Measurements from ENCODE around the gene SLC34A1.

The SLC34A1 gene

DNA sequence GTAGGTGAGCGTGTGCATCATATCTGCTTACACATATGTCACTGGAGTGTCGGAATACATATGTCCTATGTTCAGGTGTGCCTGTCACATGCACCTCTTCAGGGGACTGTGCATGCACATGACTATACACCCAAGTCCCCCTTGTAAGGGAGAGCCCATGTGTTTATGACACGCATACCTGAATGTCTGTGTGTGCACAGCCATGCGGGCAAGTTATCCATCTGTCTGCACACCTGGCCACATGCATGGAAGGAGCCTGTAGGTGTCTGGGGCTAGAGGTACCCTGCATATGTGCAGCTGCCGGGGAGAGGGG is 27.1 kb upstream of the SLC34A1 start:
- Histone ChIP-seq H3F3A (ENCODE audit: insufficient read depth, low read length) (no peaks in the 10 kb centered on the region), H4K20me1 (ENCODE audit: insufficient read depth, low read length) (no peaks in the 10 kb centered on the region), H3K4me1 (ENCODE audit: insufficient read depth, low read length, severe bottlenecking) (peaks cover 58% of the 10 kb centered on the region), H2AFZ (ENCODE audit: low read length) (peak overlapping the region; percentile 72; the same call in 1 of the 2 replicates), H3K9me2 (ENCODE audit: low read depth, low read length) (no peaks in the 10 kb centered on the region), H3K9ac (ENCODE audit: low read length) (peak overlapping the region; percentile 55; the same call in 1 of the 2 replicates), H3K79me2 (ENCODE audit: insufficient read depth, low read length) (no peaks in the 10 kb centered on the region), H3K4me3 (ENCODE audit: low read depth, low read length, poor library complexity, severe bottlenecking) (peak overlapping the region; percentile 70), H3K4me2 (ENCODE audit: low read length) (peak overlapping the region; percentile 81), H3K9me3 (ENCODE audit: low read length) (no peaks in the 10 kb centered on the region), H3K36me3 (ENCODE audit: insufficient read depth, low read length) (no peaks in the 10 kb centered on the region), H3K27ac (ENCODE audit: low read depth, low read length, poor library complexity, severe bottlenecking) (peak overlapping the region; percentile 84), H3K27me3 (ENCODE audit: insufficient read depth, low read length) (no peaks in the 10 kb centered on the region)
- no peak for TF ChIP-seq EZH2 (IDR thresholded peaks at IDR 0.05; ENCODE audit: borderline replicate concordance, low read length)
- TF ChIP-seq, protein P1, sequence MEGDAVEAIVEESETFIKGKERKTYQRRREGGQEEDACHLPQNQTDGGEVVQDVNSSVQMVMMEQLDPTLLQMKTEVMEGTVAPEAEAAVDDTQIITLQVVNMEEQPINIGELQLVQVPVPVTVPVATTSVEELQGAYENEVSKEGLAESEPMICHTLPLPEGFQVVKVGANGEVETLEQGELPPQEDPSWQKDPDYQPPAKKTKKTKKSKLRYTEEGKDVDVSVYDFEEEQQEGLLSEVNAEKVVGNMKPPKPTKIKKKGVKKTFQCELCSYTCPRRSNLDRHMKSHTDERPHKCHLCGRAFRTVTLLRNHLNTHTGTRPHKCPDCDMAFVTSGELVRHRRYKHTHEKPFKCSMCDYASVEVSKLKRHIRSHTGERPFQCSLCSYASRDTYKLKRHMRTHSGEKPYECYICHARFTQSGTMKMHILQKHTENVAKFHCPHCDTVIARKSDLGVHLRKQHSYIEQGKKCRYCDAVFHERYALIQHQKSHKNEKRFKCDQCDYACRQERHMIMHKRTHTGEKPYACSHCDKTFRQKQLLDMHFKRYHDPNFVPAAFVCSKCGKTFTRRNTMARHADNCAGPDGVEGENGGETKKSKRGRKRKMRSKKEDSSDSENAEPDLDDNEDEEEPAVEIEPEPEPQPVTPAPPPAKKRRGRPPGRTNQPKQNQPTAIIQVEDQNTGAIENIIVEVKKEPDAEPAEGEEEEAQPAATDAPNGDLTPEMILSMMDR (IDR thresholded peaks at IDR 0.05; ENCODE audit: low read length): no peak

DNA sequence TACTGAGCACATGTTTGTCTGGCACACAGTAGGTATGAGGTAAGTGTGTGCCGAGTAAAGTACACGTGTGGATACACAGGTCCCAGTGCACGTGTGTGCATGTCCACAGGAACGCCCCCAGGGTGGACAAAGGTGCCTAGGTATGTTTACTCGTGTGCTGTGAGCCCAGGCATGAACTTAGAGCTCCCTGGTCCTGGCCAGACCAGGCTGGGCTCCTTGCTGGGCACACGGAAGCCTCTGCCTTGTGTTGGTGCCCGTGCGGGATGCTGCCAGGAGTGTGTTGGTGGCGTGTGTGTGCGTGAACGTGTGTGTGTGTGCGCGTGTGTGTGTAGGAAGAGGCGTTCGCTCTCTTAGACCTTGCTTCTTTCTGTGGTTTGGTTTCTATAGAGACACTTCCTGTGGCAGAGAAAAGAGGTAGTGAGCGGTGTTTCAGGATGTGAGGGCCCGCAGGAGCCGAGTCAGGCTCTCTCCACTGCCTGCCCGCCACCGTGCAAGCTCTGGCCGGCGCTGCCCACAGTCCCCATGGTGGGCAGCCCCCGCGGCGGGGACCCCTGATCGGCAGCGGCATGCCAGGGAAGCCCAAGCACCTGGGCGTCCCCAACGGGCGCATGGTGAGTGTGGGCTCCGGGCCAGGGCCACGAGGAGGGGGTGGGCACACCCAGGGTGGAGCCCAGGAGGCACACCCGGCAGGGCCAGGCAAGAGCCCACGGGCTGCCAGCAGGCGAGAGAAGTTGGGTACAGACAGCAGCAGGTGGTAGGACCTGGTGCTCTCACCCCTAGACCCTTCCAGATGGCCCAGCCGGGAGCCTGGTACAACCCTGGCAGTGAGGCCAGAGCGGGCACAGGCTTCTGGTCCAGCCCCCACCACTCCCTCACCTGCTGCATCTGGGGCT is 26.5 kb upstream of the SLC34A1 start, which contains the start of gene RGS14:
Gene RGS14 (plus strand): TSS at position 466 of the 893 bp plus-strand sequence. CDS start 101 bp downstream, at position 567.
- peak within 1 kb of the TSS; percentile 73 for H3K9ac ChIP-seq (ENCODE audit: low read length)
- H3K36me3 ChIP-seq (ENCODE audit: insufficient read depth, low read length): no peaks in the 10 kb centered on the region
- peak within 1 kb of the TSS; percentile 81 for H3K4me2 ChIP-seq (ENCODE audit: low read length)
- peak within 1 kb of the TSS; percentile 72; the same call in 1 of the 2 replicates for H2AFZ ChIP-seq (ENCODE audit: low read length)
- TF ChIP-seq, protein P1 (IDR thresholded peaks at IDR 0.05; ENCODE audit: low read length): no peak
- peaks cover 60% of the 10 kb centered on the region for H3K4me1 ChIP-seq (ENCODE audit: insufficient read depth, low read length, severe bottlenecking)
- no peaks in the 10 kb centered on the region for H3K79me2 ChIP-seq (ENCODE audit: insufficient read depth, low read length)
- no peaks in the 10 kb centered on the region for H3K9me3 ChIP-seq (ENCODE audit: low read length)
- no peaks in the 10 kb centered on the region for H3K9me2 ChIP-seq (ENCODE audit: low read depth, low read length)
- no peaks in the 10 kb centered on the region for H4K20me1 ChIP-seq (ENCODE audit: insufficient read depth, low read length)
- H3K27me3 ChIP-seq (ENCODE audit: insufficient read depth, low read length): no peaks in the 10 kb centered on the region
- peak within 1 kb of the TSS; percentile 84 for H3K27ac ChIP-seq (ENCODE audit: low read depth, low read length, poor library complexity, severe bottlenecking)
- H3K4me3 ChIP-seq (ENCODE audit: low read depth, low read length, poor library complexity, severe bottlenecking): peak within 1 kb of the TSS; percentile 70
- no peaks in the 10 kb centered on the region for H3F3A ChIP-seq (ENCODE audit: insufficient read depth, low read length)

- no peaks in the 10 kb centered on the region for H3K9me3 ChIP-seq (ENCODE audit: low read length)
- TF ChIP-seq EZH2 (IDR thresholded peaks at IDR 0.05; ENCODE audit: borderline replicate concordance, low read length): no peak
- TF ChIP-seq, protein P1 (IDR thresholded peaks at IDR 0.05; ENCODE audit: low read length): no peak
- no peaks in the 10 kb centered on the region for H3K79me2 ChIP-seq (ENCODE audit: insufficient read depth, low read length)
- H2AFZ ChIP-seq (ENCODE audit: low read length): no peak overlapping the region
- H3K4me2 ChIP-seq (ENCODE audit: low read length): peak overlapping the region; percentile 81
- H3K9me2 ChIP-seq (ENCODE audit: low read depth, low read length): no peaks in the 10 kb centered on the region
- H3K4me1 ChIP-seq (ENCODE audit: insufficient read depth, low read length, severe bottlenecking): peaks cover 65% of the 10 kb centered on the region
- H3K9ac ChIP-seq (ENCODE audit: low read length): peak overlapping the region; percentile 73
- peak overlapping the region; percentile 70 for H3K4me3 ChIP-seq (ENCODE audit: low read depth, low read length, poor library complexity, severe bottlenecking)
- peak overlapping the region; percentile 84 for H3K27ac ChIP-seq (ENCODE audit: low read depth, low read length, poor library complexity, severe bottlenecking)
- no peaks in the 10 kb centered on the region for H3K27me3 ChIP-seq (ENCODE audit: insufficient read depth, low read length)
- no peaks in the 10 kb centered on the region for H3K36me3 ChIP-seq (ENCODE audit: insufficient read depth, low read length)
- no peaks in the 10 kb centered on the region for H4K20me1 ChIP-seq (ENCODE audit: insufficient read depth, low read length)
- H3F3A ChIP-seq (ENCODE audit: insufficient read depth, low read length): no peaks in the 10 kb centered on the region
These were observed 25.8 kb upstream of the SLC34A1 start for GRCh38 chr5:177358370-177358819.

All from OCI-LY1 (cell line).